HFF-Myc (cell line): ENCODE data around the gene TMEM119.
A peak's percentile ranks its signal among the peaks of the same experiment; 100 is the strongest.
"Not testable (repeated sequence)": the region's sequence is repeated elsewhere in the genome, so short reads cannot be mapped to it uniquely, and the experiment has no call there.

Experiments
- DNase-seq: peaks from one replicate; pipeline ENCODE4 v3.0.0-alpha.2; 2011; ENCODE audit warnings: low read depth; ENCODE audit errors: extremely low read depth
- H3K4me3 ChIP-seq: replicated peaks from 2 replicates; pipeline ENCODE4 v1.5.1; 2011; ENCODE audit warnings: low read depth, mild to moderate bottlenecking, control low read depth, low read length
- CTCF ChIP-seq: IDR thresholded peaks from 2 replicates; pipeline ENCODE4 v1.5.1; 2012; ENCODE audit warnings: mild to moderate bottlenecking, low read depth, low read length, control low read depth; ENCODE audit errors: missing control alignments

The TMEM119 gene

GRCh38 chr12:108560321-108560721 lies 37.6 kb downstream of the TMEM119 start:
- no peak for TF ChIP-seq CTCF
- H3K4me3 ChIP-seq, result peak overlapping the region; percentile 95
- DNase-seq, result no peak

DNA sequence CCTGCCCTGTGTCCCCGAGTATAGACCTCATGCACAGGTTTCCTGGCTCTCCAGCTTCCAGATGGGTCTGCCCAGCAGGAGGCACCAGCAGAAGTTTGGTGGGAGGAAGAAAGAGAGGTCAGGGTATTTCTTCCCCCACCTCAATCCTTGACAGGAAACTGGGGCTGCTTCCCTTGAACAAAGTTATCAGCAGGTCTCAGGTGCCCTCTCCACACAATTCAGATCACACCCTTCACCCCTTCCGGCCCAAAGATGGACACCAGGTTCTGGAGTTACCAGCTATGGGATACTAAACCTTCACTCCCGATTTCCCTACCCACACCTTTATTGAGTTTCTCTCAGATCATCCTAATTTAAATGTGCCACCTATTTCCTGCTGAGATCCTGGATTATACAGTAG lies 38.1 kb downstream of the TMEM119 start:
- TF ChIP-seq CTCF, result peak; percentile 6
- peak overlapping the region; percentile 95 for H3K4me3 ChIP-seq
- no peak for DNase-seq

- H3K4me3 ChIP-seq, result peak overlapping the region; percentile 95
- DNase-seq, result no peak
- TF ChIP-seq CTCF, result no peak
Measured at GRCh38 chr12:108559007-108559655, 38.8 kb downstream of the TMEM119 start.

- H3K4me3 ChIP-seq, DNase-seq: not testable (repeated sequence)
Measured at GRCh38 chr12:108555383-108555782, 42.5 kb downstream of the TMEM119 start.

DNA sequence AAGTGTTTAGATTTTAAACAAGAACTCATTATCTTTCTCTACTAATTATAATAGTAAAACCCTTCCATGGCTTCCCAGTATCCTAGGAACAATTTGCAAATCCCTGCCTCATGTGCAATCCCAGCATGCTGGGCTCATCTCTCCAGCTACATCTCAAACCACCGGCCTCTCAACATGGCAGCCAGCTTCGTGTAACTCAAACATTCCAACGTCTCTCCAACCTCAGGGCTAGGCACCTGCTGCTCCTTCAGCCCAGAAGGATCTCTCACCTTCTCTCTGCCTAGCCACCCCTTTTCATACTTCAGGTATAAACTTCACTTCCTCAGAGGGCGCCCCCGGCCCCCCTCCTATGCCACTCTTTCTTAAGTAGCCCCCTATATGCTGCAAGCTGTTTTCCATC lies 44.1 kb downstream of the TMEM119 start:
- H3K4me3 ChIP-seq, result no peak overlapping the region
- no peak for TF ChIP-seq CTCF
- DNase-seq, result no peak

- no peak for TF ChIP-seq CTCF
- DNase-seq, result no peak
- H3K4me3 ChIP-seq, result no peak overlapping the region
Measured at GRCh38 chr12:108551535-108551934, 46.3 kb downstream of the TMEM119 start.

DNA sequence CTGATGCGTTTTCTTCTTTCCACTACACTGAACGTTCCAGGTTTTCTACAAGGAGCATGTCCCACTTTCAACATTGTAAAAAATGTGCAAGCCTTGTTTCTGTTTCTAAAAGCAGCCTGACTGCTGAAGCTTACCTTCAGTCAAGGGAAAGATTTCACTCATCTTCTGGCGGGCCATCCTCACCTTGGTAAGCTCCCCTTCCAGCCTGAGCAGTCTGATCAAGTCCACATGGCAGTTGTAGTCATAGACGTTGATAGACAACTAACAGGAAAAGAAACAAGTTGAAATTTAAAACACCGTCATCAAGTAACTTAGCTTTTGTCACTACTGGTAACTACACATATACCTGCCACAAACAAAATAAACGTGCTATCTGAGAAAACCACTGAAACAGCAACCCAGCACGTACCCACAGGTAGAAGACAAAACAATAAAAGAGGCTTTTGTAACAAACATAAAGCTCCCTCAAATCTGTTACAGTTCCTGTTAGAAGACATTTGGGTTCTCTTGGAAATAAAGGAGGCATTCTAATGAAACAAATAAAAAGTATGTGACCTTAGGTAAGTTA lies 48.8 kb downstream of the TMEM119 start:
- TF ChIP-seq CTCF, result no peak
- H3K4me3 ChIP-seq, result no peak overlapping the region
- DNase-seq, result no peak
